ENCODE measurements around the gene FBXL19. TPM values are rescaled to one million over a fixed set of nuclear protein-coding genes. Genes with fewer than 3 reads are reported as not detected.

FBXL19 gene
- total RNA-seq, 1 donor from 2014 or later = 66.9 TPM

DNA sequence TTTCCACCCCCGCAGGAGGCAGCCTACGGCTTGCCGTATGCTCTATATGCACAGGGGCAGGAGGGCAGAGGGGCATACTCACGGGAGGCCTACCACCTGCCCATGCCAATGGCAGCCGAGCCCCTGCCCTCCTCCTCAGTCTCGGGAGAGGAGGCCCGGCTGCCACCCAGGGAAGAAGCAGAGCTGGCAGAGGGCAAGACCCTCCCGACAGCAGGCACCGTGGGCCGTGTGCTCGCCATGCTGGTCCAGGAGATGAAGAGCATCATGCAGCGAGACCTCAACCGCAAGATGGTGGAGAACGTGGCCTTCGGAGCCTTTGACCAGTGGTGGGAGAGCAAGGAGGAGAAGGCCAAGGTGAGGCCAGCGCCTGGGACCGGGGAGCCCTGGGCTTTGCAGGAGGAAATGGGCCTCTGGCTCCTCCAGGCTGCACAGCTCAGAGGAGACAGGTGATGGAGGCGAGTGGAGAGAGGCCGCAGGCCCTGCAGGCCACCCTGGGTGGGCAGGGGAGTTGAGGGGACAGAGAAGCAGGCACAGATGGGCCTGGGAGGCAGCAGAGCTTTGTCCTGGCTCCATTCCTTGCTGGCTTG, 42.8 kb downstream of the FBXL19 start:
- intact Hi-C loops (cut with DNase I) = no loop called here
- Histone ChIP-seq H3K9me3 (no peaks in the 10 kb centered on the region), H3K4me3 (no peak overlapping the region), H3K27me3 (no peaks in the 10 kb centered on the region), H3K36me3 (peaks cover 96 to 98% of the 10 kb centered on the region in 2 donors), H3K4me1 (no peaks in the 10 kb centered on the region), H3K27ac (no peak overlapping the region)
- DNase-seq (ENCODE audit: low spot score in 2 of 2) = no peak
- TF ChIP-seq, protein P1, sequence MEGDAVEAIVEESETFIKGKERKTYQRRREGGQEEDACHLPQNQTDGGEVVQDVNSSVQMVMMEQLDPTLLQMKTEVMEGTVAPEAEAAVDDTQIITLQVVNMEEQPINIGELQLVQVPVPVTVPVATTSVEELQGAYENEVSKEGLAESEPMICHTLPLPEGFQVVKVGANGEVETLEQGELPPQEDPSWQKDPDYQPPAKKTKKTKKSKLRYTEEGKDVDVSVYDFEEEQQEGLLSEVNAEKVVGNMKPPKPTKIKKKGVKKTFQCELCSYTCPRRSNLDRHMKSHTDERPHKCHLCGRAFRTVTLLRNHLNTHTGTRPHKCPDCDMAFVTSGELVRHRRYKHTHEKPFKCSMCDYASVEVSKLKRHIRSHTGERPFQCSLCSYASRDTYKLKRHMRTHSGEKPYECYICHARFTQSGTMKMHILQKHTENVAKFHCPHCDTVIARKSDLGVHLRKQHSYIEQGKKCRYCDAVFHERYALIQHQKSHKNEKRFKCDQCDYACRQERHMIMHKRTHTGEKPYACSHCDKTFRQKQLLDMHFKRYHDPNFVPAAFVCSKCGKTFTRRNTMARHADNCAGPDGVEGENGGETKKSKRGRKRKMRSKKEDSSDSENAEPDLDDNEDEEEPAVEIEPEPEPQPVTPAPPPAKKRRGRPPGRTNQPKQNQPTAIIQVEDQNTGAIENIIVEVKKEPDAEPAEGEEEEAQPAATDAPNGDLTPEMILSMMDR (IDR thresholded peaks at IDR 0.05) = no peak

DNA sequence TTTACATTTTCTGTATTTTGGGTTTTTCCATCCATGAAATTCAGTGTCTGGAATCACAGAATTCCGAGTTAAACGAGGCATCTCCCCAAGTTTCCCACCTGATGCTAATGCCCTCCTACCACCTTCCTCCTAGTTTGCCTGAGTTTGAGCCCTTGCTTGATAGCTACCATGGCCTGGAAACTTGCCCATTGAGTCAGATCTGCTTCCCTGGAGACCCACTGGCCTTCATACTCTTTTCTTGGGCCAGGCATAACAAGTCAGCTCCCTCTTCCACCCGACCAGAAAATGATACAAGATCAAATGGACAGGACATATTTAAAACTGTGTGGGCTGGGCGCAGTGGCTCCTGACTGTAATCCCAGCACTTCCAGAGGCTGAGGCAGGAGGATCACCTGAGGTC, 44.4 kb downstream of the FBXL19 start:
- H3K4me3 ChIP-seq = no peak overlapping the region
- peaks cover 98% of the 10 kb centered on the region in 2 donors for H3K36me3 ChIP-seq
- TF ChIP-seq, protein P1 (IDR thresholded peaks at IDR 0.05) = no peak
- no peaks in the 10 kb centered on the region for H3K4me1 ChIP-seq
- H3K27me3 ChIP-seq = no peaks in the 10 kb centered on the region
- H3K27ac ChIP-seq = no peak overlapping the region
- intact Hi-C loops (cut with DNase I) = no loop called here
- H3K9me3 ChIP-seq = no peaks in the 10 kb centered on the region
- no peak for DNase-seq (ENCODE audit: low spot score in 2 of 2)

DNA sequence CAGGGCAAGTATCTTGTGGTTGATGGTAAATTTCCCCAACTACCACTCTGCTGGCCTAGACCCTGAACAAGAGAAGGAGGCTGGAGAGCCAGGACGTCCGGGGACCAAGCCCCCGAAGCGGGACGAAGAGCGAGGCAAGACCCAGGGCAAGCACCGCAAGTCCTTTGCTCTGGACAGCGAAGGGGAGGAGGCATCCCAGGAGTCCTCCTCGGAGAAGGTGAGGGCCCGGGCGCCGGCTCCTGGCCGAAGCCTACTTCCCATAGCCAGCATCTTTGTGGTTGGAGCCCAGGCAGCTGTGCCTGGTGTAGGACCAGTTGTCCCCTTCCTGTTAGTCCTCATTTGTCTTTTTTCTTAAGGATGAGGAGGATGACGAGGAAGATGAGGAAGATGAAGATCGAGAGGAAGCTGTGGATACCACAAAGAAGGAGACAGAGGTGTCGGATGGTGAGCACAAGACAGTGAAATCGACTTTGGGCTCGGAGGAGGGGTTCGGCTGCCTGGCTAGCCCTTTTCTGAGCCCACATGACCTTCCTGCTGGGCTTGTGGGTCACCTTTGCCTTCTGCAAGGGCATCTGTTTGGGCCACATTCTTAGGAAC, 46.0 kb downstream of the FBXL19 start:
- intact Hi-C loops (cut with DNase I) = no loop called here
- H3K36me3 ChIP-seq = peaks cover 96 to 98% of the 10 kb centered on the region in 2 donors
- no peak overlapping the region for H3K27ac ChIP-seq
- TF ChIP-seq, protein P1 (IDR thresholded peaks at IDR 0.05) = no peak
- no peaks in the 10 kb centered on the region for H3K9me3 ChIP-seq
- DNase-seq (ENCODE audit: low spot score in 2 of 2) = no peak
- no peak overlapping the region for H3K4me3 ChIP-seq
- no peaks in the 10 kb centered on the region for H3K27me3 ChIP-seq
- no peaks in the 10 kb centered on the region for H3K4me1 ChIP-seq

DNA sequence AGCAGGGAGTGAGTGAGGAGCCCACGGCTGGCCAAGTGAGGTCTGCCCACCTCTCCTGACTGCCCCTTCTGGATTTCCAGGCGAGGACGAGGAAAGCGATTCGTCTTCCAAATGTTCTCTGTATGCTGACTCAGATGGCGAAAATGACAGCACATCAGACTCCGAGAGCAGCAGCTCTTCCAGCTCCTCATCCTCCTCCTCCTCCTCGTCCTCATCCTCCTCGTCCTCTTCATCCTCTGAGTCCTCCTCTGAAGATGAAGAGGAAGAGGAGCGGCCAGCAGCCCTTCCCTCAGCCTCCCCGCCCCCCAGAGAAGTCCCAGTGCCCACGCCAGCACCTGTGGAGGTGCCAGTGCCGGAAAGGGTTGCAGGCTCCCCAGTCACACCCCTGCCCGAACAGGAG, 47.9 kb downstream of the FBXL19 start:
- Histone ChIP-seq H3K27ac (no peak overlapping the region), H3K36me3 (peaks cover 94 to 95% of the 10 kb centered on the region in 2 donors), H3K27me3 (no peaks in the 10 kb centered on the region), H3K9me3 (no peaks in the 10 kb centered on the region), H3K4me3 (no peak overlapping the region), H3K4me1 (no peaks in the 10 kb centered on the region)
- intact Hi-C loops (cut with DNase I) = no loop called here
- TF ChIP-seq, protein P1 (IDR thresholded peaks at IDR 0.05) = no peak
- DNase-seq (ENCODE audit: low spot score in 2 of 2) = no peak

DNA sequence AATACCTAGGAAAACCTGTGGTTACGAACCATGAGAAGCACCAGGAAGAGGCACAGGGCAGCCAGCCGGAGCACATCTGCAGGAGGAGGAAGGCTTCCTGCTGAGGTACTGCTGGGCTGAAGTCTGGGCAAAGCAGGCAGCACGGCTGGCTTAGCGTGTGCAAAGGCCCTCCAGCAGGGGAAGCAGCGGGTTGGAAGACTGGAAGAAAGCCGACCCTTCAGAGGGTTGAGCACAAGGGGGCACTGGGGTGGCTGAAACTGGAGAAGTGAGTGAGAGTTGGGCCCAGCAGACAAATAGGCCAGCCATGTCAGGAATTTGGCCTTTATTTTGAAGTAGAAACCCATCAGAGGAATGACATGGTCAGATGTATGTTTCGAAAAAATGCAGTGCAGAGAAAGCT, 49.5 kb downstream of the FBXL19 start:
- intact Hi-C loops (cut with DNase I) = no loop called here
- TF ChIP-seq, protein P1 (IDR thresholded peaks at IDR 0.05) = no peak
- H3K4me1 ChIP-seq = no peaks in the 10 kb centered on the region
- H3K27me3 ChIP-seq = no peaks in the 10 kb centered on the region
- H3K4me3 ChIP-seq = no peak overlapping the region
- peaks cover 92 to 94% of the 10 kb centered on the region in 2 donors for H3K36me3 ChIP-seq
- H3K27ac ChIP-seq = no peak overlapping the region
- DNase-seq (ENCODE audit: low spot score in 2 of 2) = no peak
- H3K9me3 ChIP-seq = no peaks in the 10 kb centered on the region
